GM12864 (cell line): ENCODE results near the gene MPLKIP.
"Not testable (repeated sequence)": the region's sequence is repeated elsewhere in the genome, so short reads cannot be mapped to it uniquely, and the experiment has no call there.

Experiments
- DNase-seq: peaks from one replicate; pipeline ENCODE4 v3.0.0-alpha.2; 2011; ENCODE audit warnings: low read depth
- H3K4me3 ChIP-seq: 2 replicates; pipeline ENCODE4 v1.5.1; 2011; ENCODE audit warnings: mild to moderate bottlenecking, low read depth, low read length, control low read depth
- TF ChIP-seq, protein P1 (sequence below): IDR thresholded peaks from 2 replicates; pipeline ENCODE4 v1.5.1; 2011; ENCODE audit warnings: low read depth, mild to moderate bottlenecking, moderate library complexity, low read length, control low read depth, inconsistent platforms; ENCODE audit errors: missing control alignments

The MPLKIP gene

DNA sequence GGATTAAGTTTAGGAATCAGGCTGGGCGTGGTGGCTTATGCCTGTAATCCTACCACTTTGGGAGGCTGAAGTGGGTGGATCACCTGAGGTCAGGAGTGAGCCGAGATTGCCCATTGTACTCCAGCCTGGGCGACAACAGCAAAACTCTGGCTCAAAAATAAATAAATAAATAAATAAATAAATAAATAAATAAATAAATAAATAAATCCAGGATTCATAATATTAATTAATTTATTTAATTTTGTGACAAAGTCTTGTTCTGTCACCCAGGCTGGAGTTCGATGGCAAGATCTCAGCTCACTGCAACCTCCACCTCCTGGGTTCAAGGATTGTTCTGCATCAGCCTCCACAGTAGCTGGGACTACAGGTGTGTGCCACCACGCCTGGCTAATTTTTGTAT is 4.6 kb upstream of the MPLKIP start:
- no peak for DNase-seq
- TF ChIP-seq, protein P1, sequence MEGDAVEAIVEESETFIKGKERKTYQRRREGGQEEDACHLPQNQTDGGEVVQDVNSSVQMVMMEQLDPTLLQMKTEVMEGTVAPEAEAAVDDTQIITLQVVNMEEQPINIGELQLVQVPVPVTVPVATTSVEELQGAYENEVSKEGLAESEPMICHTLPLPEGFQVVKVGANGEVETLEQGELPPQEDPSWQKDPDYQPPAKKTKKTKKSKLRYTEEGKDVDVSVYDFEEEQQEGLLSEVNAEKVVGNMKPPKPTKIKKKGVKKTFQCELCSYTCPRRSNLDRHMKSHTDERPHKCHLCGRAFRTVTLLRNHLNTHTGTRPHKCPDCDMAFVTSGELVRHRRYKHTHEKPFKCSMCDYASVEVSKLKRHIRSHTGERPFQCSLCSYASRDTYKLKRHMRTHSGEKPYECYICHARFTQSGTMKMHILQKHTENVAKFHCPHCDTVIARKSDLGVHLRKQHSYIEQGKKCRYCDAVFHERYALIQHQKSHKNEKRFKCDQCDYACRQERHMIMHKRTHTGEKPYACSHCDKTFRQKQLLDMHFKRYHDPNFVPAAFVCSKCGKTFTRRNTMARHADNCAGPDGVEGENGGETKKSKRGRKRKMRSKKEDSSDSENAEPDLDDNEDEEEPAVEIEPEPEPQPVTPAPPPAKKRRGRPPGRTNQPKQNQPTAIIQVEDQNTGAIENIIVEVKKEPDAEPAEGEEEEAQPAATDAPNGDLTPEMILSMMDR: no peak
- H3K4me3 ChIP-seq: no peak overlapping the region

DNA sequence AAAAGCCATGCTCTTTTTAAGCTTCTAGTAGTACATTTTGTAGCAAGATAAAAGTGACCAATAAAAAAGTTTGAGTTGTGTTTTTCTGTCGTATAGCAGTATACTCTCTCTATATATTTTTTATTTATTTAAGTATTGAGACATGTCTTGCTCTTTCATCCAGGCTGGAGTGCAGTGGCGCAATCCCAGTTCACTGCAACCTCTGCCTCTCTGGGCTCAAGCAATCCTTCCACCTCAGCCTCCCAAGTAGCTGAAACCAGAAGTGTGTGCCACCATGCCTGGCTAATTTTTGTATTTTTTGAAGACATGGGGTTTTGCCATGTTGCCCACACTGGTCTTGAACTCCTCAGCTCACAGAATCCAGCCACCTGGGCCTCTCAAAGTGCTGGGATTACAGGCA is 3.1 kb upstream of the MPLKIP start:
- TF ChIP-seq, protein P1: no peak
- no peak for DNase-seq
- no peak overlapping the region for H3K4me3 ChIP-seq

DNA sequence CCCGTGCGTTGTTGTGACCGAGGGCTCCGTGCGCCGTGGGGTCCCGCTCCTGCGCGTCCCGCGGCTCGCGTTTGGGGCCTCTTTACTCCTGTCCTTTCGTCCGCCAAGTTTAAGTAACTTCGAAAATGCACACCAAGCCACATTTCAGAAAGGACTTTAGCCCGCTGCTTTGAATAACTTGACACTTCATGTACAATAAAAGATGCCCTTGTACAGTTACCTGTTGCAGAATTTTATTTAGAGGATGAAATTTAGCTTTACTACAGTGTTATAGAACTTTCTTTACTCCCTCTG is 842 bp upstream of the MPLKIP start:
- peak overlapping the region; percentile 70 for H3K4me3 ChIP-seq
- TF ChIP-seq, protein P1: no peak
- DNase-seq: no peak

DNA sequence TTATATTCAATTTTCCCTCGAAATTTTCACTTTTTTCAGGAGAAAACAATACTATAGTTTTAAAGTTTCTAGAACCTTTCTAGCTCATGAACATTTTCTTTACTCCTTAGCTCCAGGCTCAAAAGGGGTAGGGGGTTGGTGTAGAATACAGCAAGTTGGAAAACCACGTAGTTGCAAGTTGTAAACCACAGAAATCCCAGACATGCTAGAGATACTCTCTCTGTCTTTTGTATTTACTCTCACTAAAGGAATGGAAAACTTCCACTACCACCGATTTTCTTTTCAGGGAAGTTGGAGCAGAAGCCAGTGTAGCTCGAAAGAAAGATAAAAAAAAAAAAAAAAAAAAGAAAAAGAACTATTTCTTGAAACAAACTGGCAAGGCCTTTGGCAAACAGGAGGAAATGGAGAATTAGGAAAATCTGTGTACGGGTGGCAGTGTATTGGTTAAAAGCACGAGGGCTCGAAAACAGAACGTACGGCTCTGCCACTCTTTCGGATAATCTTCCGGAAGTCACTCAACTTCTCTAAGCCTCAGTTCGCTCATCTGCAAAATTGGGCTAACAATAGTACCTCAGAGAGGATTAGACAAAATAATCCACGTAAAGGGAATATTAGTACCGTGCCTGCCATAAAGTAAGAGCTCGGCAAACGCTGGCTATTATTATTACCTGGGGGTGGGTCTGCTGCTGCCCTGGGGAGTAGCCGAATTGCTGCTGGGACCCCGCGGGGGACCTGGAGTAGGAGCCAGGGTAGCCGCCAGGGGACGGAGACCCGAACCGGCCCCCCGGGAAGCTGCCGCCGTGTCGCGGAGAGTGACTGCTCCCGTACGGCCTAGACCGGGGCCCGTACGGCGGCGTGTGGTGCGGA is 628 bp downstream of the MPLKIP start:
- DNase-seq: peak; percentile 8
- TF ChIP-seq, protein P1: no peak
- H3K4me3 ChIP-seq: peak overlapping the region; percentile 70

DNA sequence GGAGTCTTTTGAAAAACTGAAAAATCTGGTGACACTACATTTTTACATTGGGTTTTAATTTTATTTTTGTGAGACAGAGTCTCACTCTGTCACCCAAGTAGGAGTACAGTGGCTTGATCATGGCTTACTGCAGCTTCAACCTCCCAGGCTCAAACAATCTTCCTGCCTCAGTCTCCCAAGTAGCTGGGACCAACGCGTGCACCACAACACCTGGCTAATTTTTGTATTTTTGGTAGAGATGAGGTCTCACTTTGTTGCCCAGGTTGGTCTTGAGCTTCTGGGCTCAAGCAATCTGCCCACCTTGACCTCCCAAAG is 11.5 kb downstream of the MPLKIP start:
- no peak overlapping the region for H3K4me3 ChIP-seq
- DNase-seq: no peak
- TF ChIP-seq, protein P1: no peak

DNA sequence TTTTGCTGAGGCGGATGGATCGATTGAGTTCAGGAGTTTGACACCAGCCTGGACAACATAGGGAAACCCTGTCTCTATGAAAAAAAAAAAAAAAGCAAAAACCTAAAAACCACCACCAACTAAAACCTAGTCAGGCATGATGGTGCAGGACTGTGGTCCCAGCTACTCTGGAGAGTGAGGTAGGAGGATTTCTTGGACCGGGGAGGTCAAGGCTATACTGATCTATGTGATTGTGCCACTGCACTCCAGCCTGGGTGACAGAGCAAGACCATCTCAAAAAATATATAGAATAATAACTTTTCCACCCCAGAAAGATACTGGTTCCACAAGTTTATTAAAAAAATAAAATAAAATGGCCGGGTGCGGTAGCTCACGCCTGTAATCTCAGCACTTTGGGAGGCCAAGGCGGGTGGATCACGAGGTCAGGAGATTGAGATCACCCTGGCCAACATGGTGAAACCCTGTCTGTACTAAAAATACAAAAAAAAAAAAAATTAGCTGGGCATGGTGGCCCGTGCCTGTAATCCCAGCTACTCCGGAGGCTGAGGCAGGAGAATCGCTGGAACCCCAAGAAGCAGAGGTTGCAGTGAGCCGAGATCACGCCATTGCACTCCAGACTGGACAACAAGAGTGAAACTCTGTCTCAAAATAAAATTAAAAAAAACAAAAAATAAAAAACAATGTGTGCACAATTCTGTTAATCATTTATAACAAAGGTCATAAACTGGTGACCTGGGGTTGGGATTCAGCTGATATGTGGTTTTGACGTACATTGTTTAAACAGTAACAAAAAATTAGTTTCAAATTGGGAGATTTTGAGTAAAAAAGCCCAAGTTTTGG is 12.1 kb downstream of the MPLKIP start:
- not testable (repeated sequence) for H3K4me3 ChIP-seq, DNase-seq

DNA sequence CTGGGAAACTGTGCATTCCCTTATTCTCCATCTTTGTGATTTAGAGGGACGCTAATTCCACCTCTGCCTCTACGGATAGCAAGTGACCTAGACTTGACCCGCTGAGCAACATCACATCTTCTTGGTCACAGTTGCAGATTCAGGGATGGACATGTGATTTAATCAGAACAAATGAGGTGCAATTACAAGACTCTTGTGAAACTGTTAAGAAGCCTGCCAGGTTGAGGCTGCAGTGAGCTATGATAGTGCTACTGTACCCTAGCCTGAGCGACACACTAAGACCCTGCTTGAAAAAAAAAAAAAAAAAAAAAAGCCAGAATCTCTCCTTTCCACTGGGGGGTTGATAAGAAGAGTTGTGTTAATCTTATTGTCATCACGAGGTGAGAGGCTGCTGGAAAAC is 14.4 kb downstream of the MPLKIP start:
- no peak overlapping the region for H3K4me3 ChIP-seq
- no peak for DNase-seq
- TF ChIP-seq, protein P1: no peak

DNA sequence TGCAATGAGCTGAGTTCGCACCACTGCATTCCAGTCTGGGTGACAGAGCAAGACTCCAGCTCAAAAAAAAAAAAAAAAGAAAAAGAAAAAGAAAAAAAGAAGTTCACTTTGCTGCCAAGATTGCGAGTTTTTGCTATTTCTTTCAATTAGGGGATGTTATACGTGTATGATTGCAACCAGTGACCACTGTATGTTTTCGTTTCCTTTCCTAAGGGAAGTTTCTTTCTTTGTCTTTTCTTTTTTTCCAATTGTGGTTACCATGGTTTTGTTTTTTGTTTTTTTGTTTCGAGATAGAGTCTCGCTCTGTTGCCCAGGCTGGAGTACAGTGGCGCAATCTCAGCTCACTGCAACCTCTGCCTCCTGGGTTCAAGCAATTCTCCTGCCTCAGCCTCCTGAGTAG is 16.2 kb downstream of the MPLKIP start:
- DNase-seq, H3K4me3 ChIP-seq: not testable (repeated sequence)

DNA sequence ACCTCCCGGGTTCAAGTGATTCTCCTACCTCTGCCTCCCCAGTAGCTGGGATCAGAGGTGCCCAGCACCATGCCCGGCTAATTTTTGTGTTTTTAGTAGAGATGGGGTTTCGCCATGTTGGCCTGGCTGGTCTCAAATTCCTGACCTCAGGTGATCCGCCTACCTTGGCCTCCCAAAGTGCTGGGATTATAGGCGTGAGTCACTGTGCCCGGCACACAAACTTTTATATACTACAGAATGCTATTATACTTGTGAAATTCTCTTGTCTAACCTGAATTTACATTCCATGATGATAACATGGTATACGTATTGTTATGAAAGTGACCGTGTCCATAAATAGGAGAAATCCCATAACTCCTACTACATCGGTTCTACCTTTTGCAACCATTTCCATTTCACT is 17.2 kb downstream of the MPLKIP start:
- DNase-seq, H3K4me3 ChIP-seq: not testable (repeated sequence)
